ENCODE measurements around the gene MTURN.

GRCh38 chr7:30169579-30169978 lies 34.8 kb downstream of the MTURN start:
- no peak for TF ChIP-seq CTCF (IDR thresholded peaks at IDR 0.05; ENCODE audit: low read length)
- TF ChIP-seq EZH2 (IDR thresholded peaks at IDR 0.05; ENCODE audit: borderline replicate concordance, low read length), result no peak

Data from OCI-LY1 (cell line).